ENCODE results near the gene PLXNA2.

DNA sequence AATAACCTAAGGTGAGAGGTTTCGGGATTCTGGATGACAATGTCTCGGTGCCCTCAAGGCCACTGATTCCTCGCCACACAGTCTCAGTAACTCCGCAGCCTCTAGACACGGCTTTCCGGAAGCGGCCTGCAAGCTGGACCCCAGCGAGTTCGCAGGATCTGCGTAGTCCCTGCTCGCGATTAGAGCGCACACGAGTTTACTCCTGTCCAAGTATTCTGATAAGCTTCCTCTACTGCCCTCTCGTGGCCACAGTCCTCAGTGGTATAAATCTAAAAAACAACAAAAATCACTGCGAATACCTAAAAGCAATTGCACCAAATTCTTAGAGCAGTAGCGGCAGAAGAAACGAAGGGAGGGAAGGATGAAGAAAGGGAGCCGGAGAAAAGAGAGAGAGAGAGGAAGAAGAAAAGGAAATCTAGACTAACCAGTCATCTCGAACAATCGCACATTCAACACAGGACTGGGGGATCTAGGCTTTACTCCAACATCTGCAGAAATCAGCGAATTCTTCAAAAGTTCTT, 1.1 kb upstream of the PLXNA2 start:
- TF ChIP-seq POLR2AphosphoS5 (IDR thresholded peaks at IDR 0.05; ENCODE audit: low read depth, low read length) (no peak), FOXP2 (optimal IDR thresholded peaks at IDR 0.05; ENCODE audit: borderline replicate concordance, extremely low read depth, extremely low read length, insufficient read depth) (no peak), SIN3A (IDR thresholded peaks at IDR 0.05; ENCODE audit: borderline replicate concordance, insufficient read depth, low read length) (no peak), TAF1 (IDR thresholded peaks at IDR 0.05; ENCODE audit: borderline replicate concordance, insufficient read depth, low read length) (no peak)
